ENCODE results near the gene UPB1.

DNA sequence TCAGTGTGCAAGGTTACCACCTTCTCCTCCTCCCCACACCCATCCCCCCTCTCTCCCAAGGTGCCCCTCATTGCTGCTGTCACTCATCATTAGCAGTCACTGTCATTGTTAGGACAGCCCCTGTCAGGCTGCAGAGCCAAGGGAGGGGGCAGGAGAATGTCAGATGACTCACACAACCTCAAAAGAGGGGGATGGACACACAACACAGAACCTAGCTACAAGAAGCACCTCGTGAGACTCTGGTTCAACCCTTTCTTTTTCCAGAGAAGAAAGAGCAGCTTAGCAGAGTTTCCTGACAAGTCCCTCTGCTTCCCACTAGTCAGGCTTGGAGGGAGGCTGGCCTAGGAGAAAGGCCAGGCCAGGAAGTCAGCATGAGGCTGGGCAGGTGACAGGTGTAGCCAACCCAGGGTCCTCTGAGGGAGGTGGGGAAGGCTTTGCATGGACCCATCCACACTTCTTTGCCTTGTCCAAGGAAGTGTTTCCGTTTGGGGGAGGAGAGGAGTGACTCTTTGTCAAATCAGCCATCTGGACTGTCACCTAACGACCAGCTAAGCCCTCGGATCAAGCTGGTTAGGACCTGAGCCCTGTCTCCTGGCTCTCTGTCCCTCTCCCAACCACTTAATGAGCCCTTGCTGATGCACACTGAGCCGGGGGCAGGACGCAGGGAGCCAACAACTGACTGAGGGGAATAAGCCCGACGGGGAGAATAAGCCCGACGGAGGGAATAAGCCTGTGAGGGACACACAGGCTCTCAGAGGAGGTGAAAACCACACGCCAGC, 49.5 kb upstream of the UPB1 start:
- no peak for TF ChIP-seq POLR2AphosphoS5 (IDR thresholded peaks at IDR 0.05)
- TF ChIP-seq, protein P1, sequence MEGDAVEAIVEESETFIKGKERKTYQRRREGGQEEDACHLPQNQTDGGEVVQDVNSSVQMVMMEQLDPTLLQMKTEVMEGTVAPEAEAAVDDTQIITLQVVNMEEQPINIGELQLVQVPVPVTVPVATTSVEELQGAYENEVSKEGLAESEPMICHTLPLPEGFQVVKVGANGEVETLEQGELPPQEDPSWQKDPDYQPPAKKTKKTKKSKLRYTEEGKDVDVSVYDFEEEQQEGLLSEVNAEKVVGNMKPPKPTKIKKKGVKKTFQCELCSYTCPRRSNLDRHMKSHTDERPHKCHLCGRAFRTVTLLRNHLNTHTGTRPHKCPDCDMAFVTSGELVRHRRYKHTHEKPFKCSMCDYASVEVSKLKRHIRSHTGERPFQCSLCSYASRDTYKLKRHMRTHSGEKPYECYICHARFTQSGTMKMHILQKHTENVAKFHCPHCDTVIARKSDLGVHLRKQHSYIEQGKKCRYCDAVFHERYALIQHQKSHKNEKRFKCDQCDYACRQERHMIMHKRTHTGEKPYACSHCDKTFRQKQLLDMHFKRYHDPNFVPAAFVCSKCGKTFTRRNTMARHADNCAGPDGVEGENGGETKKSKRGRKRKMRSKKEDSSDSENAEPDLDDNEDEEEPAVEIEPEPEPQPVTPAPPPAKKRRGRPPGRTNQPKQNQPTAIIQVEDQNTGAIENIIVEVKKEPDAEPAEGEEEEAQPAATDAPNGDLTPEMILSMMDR (IDR thresholded peaks at IDR 0.05 in 8 of 11, conservative IDR thresholded peaks at IDR 0.05 in 3 of 11): no peak
- no peak for TF ChIP-seq POLR2A (IDR thresholded peaks at IDR 0.05)

Measured in spleen (tissue), 7 donors.